Chondrocyte (in vitro differentiated cells): ENCODE data around the gene TKFC. TPM values are rescaled to one million over a fixed set of nuclear protein-coding genes. Genes with fewer than 3 reads are reported as not detected.

Experiments used
- DNase-seq: peaks from one replicate; pipeline ENCODE4 v3.0.0; 2021; ENCODE audit warnings: mixed read lengths, low spot score
- H3K27ac Mint-ChIP-seq: one replicate; pipeline ENCODE4 v1.8.0; 2021; ENCODE audit warnings: mild to moderate bottlenecking, moderate library complexity, mixed read lengths; ENCODE audit not compliant: unreplicated experiment
- H3K27me3 Mint-ChIP-seq: 2 replicates; pipeline ENCODE4 v1.8.0; 2021; ENCODE audit warnings: low read depth, mixed read lengths
- H3K36me3 Mint-ChIP-seq: 2 replicates; pipeline ENCODE4 v1.8.0; 2021; ENCODE audit warnings: low read depth, mixed read lengths
- H3K4me1 Mint-ChIP-seq: 2 replicates; pipeline ENCODE4 v1.8.0; 2021; ENCODE audit warnings: low read depth, mild to moderate bottlenecking, mixed read lengths
- H3K4me3 Mint-ChIP-seq: one replicate; pipeline ENCODE4 v1.8.0; 2021; ENCODE audit warnings: mild to moderate bottlenecking, moderate library complexity, mixed read lengths; ENCODE audit not compliant: unreplicated experiment
- H3K9me3 Mint-ChIP-seq: 2 replicates; pipeline ENCODE4 v1.8.0; 2021; ENCODE audit warnings: low read depth, mixed read lengths
- total RNA-seq: library from RNA; stranded (reverse); gene quantifications from 3 replicates; pipeline ENCODE4 v1.2.1, GENCODE V29; 2021
- TF ChIP-seq, protein P1 (sequence below): fragments of 200-600 bp; sonication (generic); IDR thresholded peaks from 2 replicates; pipeline ENCODE4 v1.5.0; 2021; ENCODE audit warnings: antibody characterized with exemption, mild to moderate bottlenecking, moderate library complexity

Gene TKFC
- total RNA-seq, 1 donor from 2014 or later: 32.2 TPM

DNA sequence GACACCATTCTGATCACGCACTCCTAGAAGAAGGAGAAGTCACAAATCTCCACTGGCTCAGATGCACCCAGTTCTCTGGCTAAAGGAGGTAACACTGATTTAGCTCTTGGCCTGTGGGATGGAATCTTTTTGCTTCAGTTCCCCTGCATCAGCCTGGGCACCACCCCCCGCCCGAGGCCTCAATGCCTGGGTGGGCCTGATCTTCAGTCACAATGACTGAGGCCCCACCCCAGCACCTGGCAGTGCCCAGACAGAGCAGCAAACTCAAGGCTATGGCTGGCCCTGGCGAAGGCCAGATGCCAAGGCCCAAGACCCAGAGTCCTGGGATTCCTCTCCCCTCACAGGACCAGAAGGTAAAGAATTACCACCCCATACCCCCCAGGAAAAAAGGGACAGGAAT lies 23.7 kb downstream of the TKFC start:
- no peak for DNase-seq
- Mint-ChIP-seq H3K27me3 (no peaks in the 10 kb centered on the region), H3K9me3 (no peaks in the 10 kb centered on the region), H3K36me3 (peaks cover 11% of the 10 kb centered on the region), H3K27ac (peak overlapping the region; percentile 55), H3K4me1 (peaks cover 17% of the 10 kb centered on the region), H3K4me3 (no peak overlapping the region)
- TF ChIP-seq, protein P1, sequence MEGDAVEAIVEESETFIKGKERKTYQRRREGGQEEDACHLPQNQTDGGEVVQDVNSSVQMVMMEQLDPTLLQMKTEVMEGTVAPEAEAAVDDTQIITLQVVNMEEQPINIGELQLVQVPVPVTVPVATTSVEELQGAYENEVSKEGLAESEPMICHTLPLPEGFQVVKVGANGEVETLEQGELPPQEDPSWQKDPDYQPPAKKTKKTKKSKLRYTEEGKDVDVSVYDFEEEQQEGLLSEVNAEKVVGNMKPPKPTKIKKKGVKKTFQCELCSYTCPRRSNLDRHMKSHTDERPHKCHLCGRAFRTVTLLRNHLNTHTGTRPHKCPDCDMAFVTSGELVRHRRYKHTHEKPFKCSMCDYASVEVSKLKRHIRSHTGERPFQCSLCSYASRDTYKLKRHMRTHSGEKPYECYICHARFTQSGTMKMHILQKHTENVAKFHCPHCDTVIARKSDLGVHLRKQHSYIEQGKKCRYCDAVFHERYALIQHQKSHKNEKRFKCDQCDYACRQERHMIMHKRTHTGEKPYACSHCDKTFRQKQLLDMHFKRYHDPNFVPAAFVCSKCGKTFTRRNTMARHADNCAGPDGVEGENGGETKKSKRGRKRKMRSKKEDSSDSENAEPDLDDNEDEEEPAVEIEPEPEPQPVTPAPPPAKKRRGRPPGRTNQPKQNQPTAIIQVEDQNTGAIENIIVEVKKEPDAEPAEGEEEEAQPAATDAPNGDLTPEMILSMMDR: no peak

DNA sequence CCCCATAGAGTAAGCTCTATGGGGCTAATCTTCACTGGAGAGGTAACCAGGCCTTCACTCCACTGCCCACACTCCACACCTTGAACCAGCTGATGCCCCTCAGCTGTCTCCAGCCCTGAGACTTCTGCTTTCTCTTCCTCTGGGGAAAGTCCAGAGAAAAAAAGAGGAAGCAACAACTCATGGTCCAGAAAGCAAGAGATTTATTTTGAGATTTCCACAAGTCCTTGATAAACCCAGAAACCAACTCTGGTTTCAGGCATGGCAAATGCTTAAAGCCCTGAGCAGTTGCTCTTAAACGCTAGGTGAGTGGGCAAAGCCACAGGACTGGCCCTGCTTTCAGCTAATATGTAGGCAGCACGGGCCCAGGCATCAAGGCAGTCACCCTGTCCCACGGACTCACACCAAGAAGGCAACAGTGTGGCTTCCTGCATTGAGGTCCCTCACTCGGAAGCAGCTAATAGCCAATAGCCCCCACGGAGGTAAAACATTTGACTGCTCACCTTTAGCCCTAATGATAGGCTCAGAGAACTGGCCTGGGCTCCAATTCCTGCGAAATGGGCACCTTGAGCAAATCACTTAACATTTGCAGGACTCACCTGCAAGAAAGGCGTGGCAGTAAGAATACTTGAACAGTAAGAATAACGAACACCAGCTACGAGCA lies 24.3 kb downstream of the TKFC start:
- Mint-ChIP-seq H3K36me3 (peaks cover 11% of the 10 kb centered on the region), H3K4me3 (no peak overlapping the region), H3K27ac (no peak overlapping the region), H3K27me3 (no peaks in the 10 kb centered on the region), H3K4me1 (peaks cover 17% of the 10 kb centered on the region), H3K9me3 (no peaks in the 10 kb centered on the region)
- TF ChIP-seq, protein P1: no peak
- no peak for DNase-seq

DNA sequence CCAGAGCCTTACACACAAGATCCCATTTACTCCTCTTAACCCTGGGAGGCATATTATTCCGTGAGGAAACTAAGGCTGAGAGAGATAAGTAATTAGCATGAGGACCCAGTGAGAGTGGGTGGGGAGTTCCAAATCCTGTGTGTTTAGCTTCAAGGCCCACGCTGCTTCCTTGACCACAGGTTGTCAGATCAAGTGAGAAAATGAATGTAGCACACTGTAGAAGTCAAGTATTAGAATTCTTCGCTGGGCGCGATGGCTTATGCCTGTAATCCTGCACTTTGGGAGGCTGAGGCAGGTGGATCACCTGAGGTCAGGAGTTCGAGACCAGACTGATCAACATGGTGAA lies 24.8 kb downstream of the TKFC start:
- H3K27me3 Mint-ChIP-seq: no peaks in the 10 kb centered on the region
- H3K9me3 Mint-ChIP-seq: no peaks in the 10 kb centered on the region
- TF ChIP-seq, protein P1: no peak
- peaks cover 21% of the 10 kb centered on the region for H3K4me1 Mint-ChIP-seq
- no peak for DNase-seq
- H3K36me3 Mint-ChIP-seq: peaks cover 9% of the 10 kb centered on the region
- no peak overlapping the region for H3K27ac Mint-ChIP-seq
- no peak overlapping the region for H3K4me3 Mint-ChIP-seq

DNA sequence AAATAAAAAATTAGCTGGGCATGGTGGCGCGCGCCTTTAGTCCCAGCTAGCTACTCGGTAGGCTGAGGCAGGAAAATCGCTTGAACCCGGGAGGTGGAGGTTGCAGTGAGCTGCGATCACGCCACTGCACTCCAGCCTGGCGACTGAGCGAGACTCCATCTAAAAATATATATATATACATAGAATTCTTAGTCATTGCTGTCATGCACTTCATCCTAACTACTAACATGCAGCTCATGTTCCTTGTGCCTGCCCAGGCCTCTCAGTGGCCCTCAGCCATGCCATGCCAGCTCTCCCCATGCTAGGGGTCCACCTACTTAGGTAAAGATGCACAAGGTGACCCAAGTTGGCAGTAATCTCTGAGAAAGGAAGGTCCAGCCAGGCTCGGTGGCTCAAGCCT lies 25.5 kb downstream of the TKFC start:
- Mint-ChIP-seq H3K4me1 (peaks cover 28% of the 10 kb centered on the region), H3K4me3 (no peak overlapping the region), H3K36me3 (peaks cover 3% of the 10 kb centered on the region), H3K9me3 (no peaks in the 10 kb centered on the region), H3K27me3 (no peaks in the 10 kb centered on the region), H3K27ac (no peak overlapping the region)
- TF ChIP-seq, protein P1: no peak
- DNase-seq: no peak

DNA sequence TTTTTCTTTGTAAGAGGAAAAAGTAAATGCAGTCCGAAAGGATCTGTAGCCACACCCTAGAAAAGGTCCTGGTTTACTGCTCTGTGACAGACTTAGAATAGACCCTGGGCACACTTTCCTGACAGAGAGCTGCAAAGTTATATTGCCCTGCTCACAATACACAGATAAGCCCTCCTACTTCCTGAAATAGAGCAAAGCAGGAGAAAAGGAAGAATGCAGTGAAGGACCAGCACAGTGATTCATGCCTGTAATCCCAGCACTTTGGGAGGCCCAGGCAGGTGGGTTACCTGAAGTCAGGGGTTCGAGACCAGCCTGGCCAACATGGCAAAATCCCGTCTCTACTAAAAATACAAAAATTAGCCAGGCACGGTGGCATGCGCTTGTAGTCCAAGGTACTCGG lies 26.5 kb downstream of the TKFC start:
- DNase-seq: no peak
- no peaks in the 10 kb centered on the region for H3K9me3 Mint-ChIP-seq
- no peaks in the 10 kb centered on the region for H3K27me3 Mint-ChIP-seq
- H3K4me3 Mint-ChIP-seq: no peak overlapping the region
- peaks cover 31% of the 10 kb centered on the region for H3K4me1 Mint-ChIP-seq
- TF ChIP-seq, protein P1: no peak
- peaks cover 4% of the 10 kb centered on the region for H3K36me3 Mint-ChIP-seq
- no peak overlapping the region for H3K27ac Mint-ChIP-seq
